ENCODE results near the gene ZBTB2.

The ZBTB2 gene, protein sequence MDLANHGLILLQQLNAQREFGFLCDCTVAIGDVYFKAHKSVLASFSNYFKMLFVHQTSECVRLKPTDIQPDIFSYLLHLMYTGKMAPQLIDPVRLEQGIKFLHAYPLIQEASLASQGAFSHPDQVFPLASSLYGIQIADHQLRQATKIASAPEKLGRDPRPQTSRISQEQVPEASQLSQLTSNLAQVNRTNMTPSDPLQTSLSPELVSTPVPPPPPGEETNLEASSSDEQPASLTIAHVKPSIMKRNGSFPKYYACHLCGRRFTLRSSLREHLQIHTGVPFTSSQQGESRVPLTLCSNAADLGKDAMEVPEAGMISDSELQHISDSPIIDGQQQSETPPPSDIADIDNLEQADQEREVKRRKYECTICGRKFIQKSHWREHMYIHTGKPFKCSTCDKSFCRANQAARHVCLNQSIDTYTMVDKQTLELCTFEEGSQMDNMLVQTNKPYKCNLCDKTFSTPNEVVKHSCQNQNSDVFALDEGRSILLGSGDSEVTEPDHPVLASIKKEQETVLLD

DNA sequence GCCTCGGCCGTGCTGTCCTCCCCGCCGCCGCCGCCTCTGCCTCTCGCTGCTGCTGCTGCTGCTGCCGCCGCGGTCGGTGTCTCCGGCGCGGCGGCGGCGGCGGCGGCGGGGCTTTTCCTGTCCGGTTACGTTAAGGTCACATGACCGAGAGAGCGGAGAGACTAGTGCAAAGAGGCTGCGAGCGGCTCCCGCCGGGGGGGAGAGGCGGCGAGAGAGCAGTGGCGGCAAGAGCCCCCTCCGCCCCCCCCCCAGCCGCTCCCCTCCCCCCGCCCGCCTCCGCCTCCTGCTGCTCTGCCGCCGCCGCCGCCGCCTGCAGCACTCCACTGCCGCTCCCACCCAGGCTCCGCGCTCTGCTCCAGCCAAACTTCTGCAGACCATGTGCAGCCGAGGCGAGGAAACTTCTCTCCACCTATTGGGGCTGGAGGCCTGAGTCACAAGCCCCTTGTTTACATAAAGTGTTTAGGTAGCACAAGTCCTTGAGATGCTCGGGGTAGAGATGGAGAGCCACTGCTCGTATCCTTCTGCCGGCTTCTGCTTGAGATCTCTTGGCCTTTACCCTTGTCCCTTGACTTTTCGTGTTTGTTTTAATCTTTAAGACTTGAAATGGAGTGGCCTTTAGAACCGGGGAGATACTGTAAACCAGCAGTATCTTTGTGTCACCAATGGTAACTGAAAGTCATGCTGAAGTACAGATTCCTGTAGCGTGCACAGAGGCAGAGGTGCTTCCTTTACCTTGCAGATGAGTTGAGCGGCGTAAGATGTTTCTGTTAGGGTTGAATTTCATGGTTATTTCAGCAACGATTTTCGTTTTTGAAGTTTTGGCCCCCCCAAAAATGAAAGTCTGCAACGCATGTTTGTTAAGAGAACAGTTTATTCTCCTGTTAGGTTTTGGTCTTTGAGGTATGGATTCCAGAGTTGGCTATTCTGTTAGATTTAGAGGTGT, at the start of gene ZBTB2:
ZBTB2 (minus strand) TSS at position 89 of the 943 bp plus-strand sequence. CDS start 17,922 bp downstream, outside the sequence.
- no peak for DNase-seq

DNA sequence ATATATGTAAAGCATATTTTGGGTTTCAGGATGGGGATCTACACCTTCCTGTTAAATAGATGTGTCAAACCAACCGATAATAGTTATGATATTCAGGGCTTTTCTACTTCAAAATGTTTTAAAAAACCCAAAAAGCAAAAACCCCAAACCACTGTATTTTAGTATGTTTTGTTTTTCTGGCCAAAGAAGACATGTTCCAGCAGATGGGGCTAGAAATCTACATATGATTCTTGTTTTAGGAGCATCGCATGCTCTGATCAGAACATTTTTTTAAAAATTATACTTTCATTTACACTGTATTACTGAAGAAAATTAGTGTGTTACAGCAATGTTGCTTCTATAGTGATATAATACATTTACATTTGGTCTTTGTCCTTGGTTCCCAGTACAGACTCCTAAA, 49.6 kb upstream of the ZBTB2 start:
- DNase-seq, result no peak

DNA sequence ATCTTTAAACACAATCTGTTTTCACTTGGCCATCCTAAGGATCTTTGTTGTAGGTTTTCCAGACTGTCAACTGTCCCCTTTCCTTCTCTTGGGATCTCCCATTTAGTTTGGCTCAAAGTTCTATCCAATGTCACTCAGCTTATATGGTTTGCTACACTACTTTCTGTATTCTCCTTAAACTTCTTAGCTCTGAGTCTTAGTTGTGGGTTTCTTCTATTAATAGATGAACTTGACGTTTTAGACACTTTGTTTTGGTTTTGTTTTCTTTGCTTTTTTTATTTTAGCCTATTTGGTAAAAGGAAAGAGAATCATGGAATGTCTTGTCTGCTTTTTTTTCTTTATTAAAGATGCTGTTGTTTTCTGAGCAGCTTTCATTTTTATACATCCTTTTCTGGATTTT, 49.1 kb upstream of the ZBTB2 start:
- DNase-seq, result no peak

DNA sequence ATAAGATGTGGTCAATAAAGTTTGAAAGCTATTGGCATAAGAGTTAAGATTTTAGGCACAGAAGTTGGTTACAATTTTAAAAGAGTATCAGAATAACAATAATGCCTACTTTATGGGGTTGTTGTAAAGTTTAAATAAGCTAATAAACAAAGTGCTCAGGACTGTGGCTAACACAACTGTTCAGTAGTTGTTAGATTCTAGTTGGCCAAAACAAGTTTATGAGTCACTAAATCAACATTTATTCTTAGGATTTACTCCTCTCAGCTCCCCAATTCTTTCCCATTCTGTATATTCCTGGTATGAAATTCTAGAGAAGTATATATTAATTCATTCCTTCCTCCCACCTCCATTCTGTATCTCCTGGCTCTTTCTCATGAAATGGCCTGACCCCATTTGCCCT, 46.0 kb upstream of the ZBTB2 start:
- DNase-seq, result no peak

DNA sequence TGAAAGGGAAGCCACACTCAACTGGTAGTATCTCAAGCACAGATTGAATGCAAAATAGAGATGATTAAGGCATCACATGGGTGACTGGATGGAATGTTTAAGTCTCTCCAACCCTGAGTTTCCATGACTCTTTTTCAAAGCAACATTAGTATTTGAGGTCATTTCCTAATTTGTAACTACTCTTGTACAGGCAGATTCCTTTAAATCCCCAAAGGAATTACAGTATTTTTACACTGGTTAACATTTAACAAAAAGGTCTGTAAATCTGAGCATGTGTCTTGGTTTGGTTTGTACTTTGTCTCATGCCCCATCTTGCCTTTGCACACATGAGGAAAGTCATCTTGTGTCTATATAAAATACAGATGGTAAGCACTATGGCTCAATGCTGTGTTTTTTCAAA, 45.4 kb upstream of the ZBTB2 start:
- DNase-seq, result no peak

DNA sequence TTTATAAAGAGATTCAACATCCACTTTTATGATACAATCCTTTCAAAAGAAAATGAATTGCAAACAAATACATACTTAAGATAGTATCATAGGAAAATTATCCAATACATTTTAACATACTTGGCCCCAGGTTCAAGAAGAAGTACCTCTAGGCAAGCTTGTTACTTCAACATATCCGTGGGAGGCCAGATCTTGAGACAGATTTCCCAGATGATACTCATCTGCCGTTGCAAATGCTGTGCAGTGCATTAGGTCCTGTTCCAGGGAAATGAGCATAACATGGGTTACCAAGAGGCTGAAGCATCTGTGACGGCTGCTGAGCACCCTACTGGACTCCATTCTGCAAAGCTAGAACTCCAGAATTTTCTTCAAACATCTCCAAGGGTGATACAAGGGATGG, 44.9 kb upstream of the ZBTB2 start:
- no peak for DNase-seq

DNA sequence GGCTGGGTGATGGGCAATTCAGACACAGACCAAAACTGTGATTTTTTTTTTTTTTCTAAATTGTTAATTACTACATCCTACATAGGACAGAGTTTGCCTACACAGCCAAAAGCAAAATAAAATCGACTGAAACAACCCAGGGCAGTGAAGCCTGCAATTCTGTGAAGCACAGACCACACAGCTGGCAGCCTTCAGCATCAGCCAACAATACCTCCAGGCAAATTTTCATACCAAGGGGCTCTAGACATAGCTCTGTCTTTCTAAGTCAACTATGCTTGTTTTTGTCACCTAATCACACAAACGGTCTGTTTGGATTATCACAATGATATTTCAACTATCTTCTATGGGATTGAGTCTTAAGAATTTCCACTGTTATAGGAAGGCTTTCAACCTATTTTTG, 43.0 kb upstream of the ZBTB2 start:
- DNase-seq, result no peak

DNA sequence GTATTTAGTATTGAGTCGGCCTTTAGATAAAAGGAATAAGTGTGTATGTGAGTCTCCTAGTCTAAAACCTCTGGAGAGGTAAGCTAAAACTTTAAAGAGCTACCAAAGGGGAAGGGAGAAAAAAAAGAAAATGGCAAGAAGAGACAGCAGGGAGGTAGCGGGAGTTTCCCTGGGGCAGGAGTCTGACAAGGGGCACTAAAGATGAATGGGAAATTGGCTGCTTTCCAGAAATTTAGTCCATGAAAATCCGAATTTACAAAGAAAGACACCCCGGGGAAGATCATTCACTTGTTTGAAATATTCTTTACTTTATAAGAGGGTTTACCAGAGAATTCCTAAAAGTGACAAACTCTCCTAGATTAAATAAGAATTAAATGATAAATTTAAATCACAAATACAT, 41.3 kb upstream of the ZBTB2 start:
- DNase-seq, result no peak

DNA sequence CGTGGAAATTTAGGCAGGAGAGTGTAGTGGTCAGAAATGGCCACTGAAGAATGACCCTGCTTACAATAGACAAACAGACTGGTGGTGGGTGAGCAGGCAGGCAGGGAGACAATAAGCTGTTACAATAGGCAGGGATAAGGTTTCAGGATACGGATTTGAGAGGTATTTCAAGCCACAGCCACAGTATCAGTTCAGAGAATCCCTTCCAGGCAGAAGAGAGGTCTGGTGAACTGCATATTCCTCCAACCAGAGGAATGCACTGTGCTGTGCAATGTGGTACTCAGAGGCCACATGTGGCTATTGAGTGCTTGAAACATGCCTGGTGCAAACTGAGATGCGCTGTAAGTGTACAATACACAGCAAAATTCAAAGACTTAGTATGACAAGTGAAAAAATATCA, 40.0 kb upstream of the ZBTB2 start:
- DNase-seq, result no peak

DNA sequence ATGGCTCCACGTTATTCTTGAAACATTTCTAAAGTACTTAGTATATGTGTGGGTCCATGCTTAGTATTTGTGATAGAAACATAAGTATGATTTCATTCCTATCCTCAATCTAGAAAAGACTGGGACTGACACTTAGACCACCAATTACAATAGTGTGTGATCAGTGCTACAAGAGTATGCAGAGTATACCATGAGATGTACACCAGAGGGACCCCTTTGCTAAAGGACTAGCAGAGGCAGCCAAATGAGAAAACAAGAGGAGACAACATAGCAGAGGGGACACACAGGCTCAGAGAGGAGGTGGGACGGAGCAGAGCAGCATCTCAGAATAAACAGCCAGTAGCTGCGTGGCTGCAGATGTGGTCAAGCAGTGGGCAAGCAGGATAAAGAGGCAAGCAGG, 39.5 kb upstream of the ZBTB2 start:
- no peak for DNase-seq

DNA sequence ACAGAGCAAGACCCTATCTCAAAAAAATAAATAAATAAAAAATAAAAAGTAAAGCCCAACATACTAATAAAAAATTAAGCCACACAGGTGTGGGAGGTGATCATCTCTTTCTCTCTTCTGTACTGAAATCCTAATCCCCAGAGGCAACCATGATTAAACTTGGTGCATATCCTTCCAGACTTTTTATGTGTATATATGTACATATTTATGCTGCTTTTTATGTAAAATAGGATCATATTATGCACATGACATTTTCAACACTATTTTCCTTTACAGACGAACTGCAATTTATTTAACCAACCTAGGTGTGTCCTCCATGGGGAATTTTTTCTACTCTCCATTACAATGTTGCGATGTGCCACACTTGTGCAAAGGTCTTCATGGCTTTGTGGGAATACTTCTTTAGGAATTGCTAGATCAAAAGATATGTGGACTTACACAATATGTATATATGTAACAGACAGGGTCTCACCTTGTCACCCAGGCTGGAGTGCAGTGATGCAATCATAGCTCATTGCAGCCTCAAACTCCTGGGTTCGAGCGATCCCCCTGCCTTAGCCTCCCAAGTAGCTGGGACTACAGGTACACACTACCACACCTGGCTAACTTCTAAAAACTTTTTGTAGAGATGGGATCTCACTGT, 36.9 kb upstream of the ZBTB2 start:
- DNase-seq, result no peak

DNA sequence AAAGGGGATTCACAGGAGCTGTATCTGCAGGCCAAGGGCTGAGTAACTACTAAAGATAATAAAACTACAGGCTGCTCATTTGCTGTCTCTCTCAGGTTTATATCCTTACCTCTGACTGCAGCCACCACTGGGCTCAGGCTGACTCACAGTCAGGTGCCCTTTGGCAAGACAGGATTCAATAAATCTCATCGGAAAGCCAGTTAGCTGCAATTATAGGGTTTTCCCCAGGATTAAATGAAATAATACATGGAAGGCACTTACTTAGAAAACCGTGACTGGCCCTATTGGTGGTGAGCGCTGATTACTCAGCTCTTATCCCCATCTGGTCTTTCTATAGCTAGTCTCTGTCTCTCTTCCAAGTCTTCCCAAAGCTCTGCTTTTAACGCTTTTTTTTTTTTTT, 34.2 kb upstream of the ZBTB2 start:
- DNase-seq, result no peak

DNA sequence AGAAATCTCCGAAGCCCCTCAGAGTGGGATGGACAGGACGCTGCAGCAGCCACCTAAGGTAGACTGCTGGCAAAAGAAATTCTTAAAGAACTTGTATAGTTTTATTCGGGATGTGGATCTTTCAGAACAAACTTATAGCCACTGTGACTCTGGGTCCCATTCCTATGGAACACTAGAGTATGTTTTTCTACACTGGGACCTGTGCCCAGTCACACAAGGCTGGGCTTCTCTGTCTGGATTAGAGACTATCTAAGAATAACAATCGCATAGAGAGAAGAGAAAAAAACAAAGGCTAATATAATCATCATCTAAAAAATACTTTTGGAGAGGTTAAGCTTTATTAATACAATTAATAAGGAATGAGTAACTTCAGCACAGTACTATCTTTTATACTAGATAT, 31.6 kb upstream of the ZBTB2 start:
- no peak for DNase-seq

DNA sequence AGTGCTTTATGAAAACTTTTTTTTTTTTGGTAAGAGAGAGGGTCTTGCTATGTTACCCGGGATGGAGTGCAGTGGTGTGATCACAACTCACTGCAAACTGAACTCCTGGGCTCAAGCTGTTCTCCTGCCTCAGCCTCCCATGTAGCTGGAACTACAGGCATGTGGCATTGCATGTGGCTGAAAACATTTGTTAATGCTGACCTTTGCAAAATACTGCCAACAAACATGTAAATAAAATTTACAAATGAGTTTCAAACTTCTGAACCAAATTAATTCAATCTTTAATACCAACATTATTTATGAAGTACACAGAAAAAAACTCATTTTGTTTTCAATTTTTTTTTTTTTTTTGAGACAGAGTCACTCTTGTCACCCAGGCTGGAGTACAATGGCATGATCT, 26.1 kb upstream of the ZBTB2 start:
- no peak for DNase-seq

DNA sequence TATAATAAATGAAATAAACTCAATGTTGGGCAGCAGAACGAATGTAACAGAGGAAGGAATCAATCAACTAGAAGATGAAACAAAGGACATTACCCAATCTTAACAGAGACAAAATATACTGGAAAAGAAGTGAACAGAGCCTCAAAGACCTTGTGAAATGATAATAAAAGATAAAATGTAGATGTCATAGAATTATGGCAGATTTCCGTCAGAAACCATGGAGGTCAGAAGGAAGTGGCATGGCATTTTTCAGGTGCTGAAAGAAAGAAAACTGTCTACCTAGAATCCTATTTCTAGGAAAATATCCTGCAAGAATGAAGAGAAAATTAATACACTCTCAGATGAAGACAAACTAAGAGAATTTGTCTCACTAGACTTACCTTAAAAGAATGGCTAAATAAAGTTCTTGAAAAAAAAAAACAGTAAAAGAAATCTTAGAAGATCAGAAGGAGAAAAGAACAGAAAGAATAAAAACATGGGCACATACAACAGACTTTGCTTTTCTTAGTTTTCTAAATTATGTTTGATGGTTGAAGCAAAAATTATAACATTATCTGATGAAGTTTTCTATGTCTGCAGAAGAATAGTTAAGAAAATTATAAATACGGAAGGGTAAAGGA, 23.4 kb upstream of the ZBTB2 start:
- no peak for DNase-seq

DNA sequence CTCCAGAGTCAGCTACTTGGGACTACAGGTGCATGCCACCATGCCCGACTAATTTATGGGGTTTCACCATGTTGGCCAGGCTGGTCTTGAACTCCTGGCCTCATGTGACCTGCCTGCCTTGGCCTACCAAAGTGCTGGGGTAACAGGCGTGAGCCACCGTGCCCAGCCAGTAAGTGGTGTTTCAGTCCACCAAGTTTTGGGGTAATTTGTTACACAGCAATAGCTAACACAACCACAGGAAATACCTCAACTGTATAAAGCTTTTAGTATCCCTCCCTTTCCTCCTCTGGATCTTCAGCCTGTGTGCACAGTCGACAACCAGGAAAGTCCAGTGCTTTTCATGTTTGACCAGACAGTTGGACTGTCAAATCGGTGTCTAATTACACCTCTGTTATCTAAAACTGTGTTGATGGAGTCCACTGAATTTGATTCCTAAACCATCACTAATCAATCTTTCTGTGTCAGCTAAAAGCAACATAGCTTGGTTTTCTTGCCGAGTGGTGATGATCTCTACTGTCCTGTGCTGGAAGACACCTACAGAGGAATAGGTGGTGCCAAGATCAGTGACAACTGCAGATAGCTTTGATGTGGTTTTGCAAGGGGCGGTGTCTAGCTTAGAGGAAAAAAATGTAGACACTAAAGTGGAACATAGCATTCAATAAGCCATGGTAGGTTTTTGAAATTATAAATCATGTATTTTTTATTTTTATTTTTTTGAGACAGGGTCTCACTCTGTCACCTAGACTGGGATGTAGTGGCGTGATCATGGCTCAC, 22.2 kb upstream of the ZBTB2 start:
- no peak for DNase-seq

DNA sequence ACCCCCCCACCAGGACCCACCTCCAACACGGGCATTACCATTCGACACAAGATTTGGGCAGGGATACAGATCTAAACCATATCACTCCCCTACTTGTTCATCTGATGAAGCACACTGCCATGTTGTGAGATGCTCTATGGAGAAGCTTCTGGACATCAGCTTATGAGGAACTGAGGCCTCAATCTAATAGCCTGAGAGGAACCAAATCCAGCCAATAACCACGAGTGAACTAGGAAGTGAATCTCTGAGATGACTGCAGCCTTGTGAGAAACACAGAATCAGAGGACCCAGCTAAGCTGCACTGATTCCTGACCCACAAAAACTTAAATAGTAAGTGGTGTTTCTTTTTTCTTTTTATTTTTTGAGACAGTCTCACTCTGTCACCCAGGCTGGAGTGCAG, 21.6 kb upstream of the ZBTB2 start:
- no peak for DNase-seq

DNA sequence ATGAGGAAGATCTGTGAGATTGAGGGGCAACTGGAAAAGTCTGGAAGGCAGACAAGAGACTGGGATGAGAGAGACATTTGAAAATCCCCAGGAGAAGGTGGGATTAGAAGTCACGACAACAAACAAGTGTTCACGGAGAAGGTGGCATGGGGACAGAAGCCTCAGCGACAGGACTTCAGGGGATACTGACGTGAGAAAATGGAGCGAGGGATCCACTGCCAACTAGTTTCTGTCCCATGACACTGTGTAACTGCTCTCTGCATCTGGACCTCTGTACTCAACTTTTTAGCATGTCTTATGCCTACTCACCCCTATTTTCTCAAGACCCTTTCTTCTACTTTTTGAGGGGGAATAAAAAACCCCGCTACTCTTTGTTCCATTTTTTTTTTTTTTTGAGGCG, 18.3 kb upstream of the ZBTB2 start:
- no peak for DNase-seq

DNA sequence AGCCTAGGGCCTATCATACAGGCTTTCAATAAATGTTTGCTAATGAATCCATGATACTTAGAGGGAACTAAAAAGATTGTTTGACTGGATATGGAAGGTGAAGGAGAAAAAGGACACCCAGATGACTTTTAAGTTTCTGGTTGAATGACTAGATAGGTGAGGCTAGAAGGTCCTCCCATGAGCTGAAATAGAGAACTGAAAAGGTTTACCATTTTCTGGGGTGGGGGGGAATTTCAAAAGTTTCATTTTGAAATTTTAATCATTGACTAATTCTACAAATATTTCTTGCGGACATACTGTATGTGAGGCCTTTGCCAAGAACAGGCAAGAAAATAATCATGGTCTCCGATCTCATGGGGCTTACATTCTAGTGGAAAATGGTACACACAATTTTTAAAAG, 17.9 kb upstream of the ZBTB2 start:
- DNase-seq, result no peak

DNA sequence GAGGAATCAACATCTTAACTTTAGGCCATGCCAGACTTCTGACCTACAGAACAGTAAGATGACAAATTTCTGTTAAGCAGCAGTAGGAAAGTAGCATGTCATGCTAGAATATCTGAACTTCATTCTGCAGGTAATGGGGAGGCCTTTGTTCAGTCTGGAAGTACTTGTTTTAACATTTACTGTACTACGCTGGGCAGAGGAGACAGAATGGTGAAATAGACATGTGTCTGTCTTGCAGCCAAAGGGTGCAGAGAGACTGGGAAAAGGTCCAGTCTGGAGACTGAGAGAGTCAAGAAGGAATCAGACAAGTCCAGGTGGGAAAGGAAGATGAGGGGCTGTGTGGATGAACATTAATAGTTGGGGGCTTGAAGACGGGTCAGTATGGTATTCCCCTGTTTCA, 17.5 kb upstream of the ZBTB2 start:
- DNase-seq, result no peak

DNA sequence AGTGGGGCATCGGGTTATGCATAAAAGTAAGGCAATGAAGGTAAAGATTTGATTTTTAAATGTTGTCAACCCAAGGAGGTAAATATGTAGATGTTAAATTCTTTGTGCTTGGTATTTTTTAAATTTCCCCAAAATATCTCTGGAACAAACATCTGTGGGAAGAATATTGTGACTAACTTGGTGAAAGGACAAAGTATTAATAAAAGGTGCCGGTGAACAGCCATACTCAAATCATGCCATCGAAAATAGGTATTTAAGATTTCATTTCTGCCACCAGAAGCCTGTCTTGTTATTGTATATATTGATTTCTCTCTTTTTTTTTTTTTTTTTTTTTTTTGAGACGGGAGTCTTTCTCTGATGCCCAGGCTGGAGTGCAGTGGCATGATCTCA, 12.6 kb upstream of the ZBTB2 start:
- no peak for DNase-seq

DNA sequence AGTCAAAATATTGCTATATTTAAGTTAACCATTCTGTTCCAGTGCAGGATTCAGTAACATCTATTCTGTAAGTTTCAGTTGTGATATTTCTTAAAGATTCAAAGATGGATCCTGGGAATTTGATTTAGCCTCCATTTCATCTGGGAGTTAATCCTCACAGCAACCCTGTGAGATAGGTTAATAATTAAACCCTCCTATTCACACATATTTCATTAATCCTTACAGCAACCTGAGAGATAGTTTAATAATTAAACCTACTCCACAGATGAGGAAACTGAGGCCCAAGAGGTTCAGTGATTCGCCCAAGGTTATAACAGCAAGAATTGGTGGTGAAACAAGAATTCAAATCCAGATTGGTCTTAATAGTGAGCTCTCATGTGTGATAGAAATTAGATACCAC, 10.9 kb upstream of the ZBTB2 start:
- no peak for DNase-seq
